Stimulated activated naive B cell treated with anti-CD40 and anti-IgM and Interleukin-4, amounts not matched to agents 10 μg/mL and 1 μg/mL and 100 μg/mL, for 72 hours (primary cell): ENCODE data around the gene ANO7.

Source experiments
- ATAC-seq, 2 donors: fragments of 150-1000 bp; cut with Tn5 transposase; replicated peaks; 2 replicates each; pipeline ENCODE4 v1.10.0; 2021; ENCODE audit warnings: moderate library complexity in 1 of 2
- DNase-seq: peaks from one replicate; pipeline ENCODE4 v3.0.0; 2021
- H3K27ac Mint-ChIP-seq: one replicate; pipeline ENCODE4 v1.8.0; 2022; ENCODE audit warnings: mild to moderate bottlenecking, mixed read lengths
- H3K27me3 Mint-ChIP-seq, 2 donors: one replicate each; pipeline ENCODE4 v1.8.0; 2022; ENCODE audit warnings: mixed read lengths in 2 of 2
- H3K36me3 Mint-ChIP-seq, 2 donors: one replicate each; pipeline ENCODE4 v1.8.0; 2022; ENCODE audit warnings: mixed read lengths in 2 of 2, mild to moderate bottlenecking in 1 of 2
- H3K4me1 Mint-ChIP-seq, 2 donors: one replicate each; pipeline ENCODE4 v1.8.0; 2022; ENCODE audit warnings: mixed read lengths in 2 of 2, mild to moderate bottlenecking in 1 of 2
- H3K4me3 Mint-ChIP-seq, 2 donors: one replicate each; pipeline ENCODE4 v1.8.0; 2022; ENCODE audit warnings: mild to moderate bottlenecking in 2 of 2, mixed read lengths in 2 of 2, moderate library complexity in 1 of 2
- H3K9me3 Mint-ChIP-seq, 2 donors: one replicate each; pipeline ENCODE4 v1.8.0; 2022; ENCODE audit warnings: mixed read lengths in 2 of 2, mild to moderate bottlenecking in 1 of 2

Gene ANO7

DNA sequence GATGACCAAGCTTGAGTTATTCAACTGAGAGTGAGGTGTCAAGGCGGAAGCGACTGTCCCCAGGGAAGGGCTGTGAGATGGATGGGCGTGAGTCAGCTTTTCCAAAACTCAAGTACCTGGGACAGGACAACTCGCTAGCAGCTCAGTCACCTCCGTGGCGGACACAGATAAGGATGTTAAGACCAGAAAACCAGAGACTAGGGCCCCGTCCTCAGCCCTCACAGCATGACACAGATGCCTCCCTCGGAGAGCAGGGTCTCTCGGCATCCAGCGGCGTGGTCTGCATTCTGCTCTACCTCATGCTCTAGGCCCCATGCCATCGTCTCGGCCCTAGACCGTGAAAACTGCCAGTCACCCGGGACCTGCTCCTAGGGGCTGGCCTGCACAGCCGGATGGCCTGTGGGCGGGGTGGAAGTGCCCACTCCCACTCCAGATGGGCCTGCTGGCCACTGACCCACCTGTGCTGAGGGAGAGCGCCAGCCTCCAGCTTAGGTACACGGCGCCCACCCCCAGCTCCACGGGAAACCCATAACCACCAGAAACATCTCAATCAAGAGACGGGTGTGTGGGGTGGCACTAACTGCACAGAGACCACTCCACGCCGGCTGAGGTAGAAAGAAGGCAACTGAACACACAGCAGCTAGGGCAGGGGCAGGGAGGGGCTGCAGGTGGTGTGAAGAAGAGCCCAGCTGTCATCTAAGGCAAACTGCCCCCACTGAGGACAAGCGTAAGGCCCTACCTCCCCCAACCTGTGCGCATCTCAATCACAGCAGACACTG, 39.8 kb downstream of the ANO7 start:
- H3K4me3 Mint-ChIP-seq, result no peak overlapping the region
- DNase-seq (no peak), ATAC-seq (no peak)
- no peak overlapping the region for H3K27ac Mint-ChIP-seq
- peaks cover 0 to 5% of the 10 kb centered on the region in 2 donors for H3K27me3 Mint-ChIP-seq
- H3K4me1 Mint-ChIP-seq, result peaks cover 7 to 16% of the 10 kb centered on the region in 2 donors
- H3K9me3 Mint-ChIP-seq, result no peaks in the 10 kb centered on the region
- peaks cover 58 to 73% of the 10 kb centered on the region in 2 donors for H3K36me3 Mint-ChIP-seq

DNA sequence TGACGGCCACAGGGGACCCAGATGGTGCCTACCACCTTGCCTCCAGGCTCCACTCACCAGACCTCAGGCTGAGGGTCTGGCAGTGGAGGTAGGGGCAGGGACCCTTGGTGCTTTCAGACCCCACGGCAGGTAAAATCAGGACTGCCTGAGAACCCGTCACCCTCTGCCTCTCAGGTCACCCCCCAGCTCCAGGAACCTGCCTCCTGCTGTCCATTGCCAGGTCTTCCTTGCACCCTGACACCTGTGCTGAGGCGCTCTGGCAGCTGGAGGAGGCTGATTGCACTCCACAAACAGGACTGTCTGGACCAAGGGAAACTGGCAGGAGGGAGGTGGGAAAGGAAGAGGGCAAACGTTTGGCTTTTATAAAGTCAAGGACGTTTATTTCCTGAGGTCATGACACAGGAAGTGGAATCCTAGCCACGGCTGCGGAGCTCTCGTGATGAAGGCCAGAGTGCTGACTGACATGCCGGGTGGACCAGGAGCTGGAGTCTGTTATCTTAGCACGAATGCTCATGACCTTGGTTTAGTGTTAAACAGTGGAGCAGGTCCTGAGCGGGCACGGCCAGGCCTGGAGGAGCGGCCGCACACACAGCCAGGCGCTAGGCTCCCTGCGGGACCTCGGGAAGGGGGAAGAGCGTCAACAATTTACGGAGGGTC, 40.5 kb downstream of the ANO7 start:
- H3K4me1 Mint-ChIP-seq, result peaks cover 5 to 9% of the 10 kb centered on the region in 2 donors
- H3K9me3 Mint-ChIP-seq, result no peaks in the 10 kb centered on the region
- peaks cover 62 to 80% of the 10 kb centered on the region in 2 donors for H3K36me3 Mint-ChIP-seq
- peak overlapping the region; percentile 75 for H3K27ac Mint-ChIP-seq
- H3K4me3 Mint-ChIP-seq, result no peak overlapping the region
- no peak for ATAC-seq
- H3K27me3 Mint-ChIP-seq, result peaks cover 0 to 5% of the 10 kb centered on the region in 2 donors
- no peak for DNase-seq

DNA sequence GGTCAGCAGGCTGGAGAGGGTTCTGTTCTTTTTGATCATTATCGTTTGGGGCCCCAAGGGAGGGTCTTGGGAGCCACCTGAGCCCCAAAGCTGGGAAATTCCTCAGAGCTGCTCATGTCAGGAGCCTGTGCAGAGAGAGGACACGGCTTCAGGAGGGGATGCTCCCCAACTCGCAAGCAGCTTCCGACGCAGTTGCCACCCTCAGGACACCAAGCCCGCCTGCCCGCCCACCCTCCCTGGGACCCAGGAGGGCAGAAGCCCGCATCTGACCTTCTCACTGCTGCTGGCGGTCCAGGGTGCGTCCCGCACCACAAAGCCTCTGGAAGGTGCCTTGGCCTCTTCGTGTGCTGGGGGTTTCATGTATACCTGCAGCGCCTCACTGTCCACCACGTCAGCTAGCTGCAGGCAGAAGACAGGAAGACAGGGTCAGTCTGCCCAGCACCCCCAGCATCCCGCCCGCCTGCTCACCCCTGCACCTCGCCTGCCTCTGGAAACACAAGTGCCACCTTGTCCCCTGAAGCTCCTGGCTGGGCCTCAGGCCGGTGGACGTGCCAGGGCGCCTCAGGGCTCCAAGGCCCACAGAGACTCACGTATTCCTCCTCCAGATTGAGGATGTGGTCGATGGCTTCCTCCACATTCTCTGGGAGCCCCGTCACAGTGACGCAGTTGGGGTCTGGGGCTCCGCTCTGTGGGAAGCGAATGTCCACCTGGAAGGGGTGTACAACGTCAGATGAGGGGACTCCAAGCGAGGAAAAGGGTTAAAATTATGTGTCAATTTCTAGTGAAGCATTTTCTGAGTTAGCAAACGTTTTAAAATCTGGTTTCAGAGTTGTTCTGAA, 41.3 kb downstream of the ANO7 start:
- no peak overlapping the region for H3K4me3 Mint-ChIP-seq
- no peak for ATAC-seq
- H3K36me3 Mint-ChIP-seq, result peaks cover 65 to 84% of the 10 kb centered on the region in 2 donors

DNA sequence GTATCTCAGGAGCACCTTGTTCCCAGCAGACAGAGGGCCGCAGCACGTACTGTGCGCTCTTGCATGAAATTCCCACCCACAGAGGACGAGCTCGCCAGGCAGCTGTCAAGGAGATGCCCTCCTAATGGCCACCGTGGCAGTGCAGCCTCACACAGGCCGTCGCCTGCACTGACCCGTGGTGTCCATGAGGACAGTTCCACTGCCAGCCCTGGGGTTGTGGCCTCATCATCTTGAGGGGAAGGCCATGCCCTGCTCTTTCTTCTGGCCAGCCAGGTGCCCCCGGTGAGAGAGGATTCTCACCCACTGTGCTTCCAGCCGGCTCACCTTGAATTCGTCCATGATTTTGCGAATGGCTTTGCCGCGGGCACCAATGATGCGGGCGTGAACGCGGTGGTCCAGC, 42.0 kb downstream of the ANO7 start:
- no peak overlapping the region for H3K4me3 Mint-ChIP-seq
- H3K27me3 Mint-ChIP-seq, result no peaks in the 10 kb centered on the region
- H3K9me3 Mint-ChIP-seq, result no peaks in the 10 kb centered on the region
- ATAC-seq (no peak), DNase-seq (no peak)
- H3K36me3 Mint-ChIP-seq, result peaks cover 69 to 85% of the 10 kb centered on the region in 2 donors
- no peak overlapping the region for H3K27ac Mint-ChIP-seq
- peaks cover 0 to 2% of the 10 kb centered on the region in 2 donors for H3K4me1 Mint-ChIP-seq

More for the DNA sequence above, 41.3 kb downstream of the ANO7 start:
- DNase-seq, result no peak
- Mint-ChIP-seq H3K27ac (no peak overlapping the region), H3K9me3 (no peaks in the 10 kb centered on the region), H3K27me3 (peaks cover 0 to under 1% of the 10 kb centered on the region in 2 donors), H3K4me1 (peaks cover 1 to 2% of the 10 kb centered on the region in 2 donors)

DNA sequence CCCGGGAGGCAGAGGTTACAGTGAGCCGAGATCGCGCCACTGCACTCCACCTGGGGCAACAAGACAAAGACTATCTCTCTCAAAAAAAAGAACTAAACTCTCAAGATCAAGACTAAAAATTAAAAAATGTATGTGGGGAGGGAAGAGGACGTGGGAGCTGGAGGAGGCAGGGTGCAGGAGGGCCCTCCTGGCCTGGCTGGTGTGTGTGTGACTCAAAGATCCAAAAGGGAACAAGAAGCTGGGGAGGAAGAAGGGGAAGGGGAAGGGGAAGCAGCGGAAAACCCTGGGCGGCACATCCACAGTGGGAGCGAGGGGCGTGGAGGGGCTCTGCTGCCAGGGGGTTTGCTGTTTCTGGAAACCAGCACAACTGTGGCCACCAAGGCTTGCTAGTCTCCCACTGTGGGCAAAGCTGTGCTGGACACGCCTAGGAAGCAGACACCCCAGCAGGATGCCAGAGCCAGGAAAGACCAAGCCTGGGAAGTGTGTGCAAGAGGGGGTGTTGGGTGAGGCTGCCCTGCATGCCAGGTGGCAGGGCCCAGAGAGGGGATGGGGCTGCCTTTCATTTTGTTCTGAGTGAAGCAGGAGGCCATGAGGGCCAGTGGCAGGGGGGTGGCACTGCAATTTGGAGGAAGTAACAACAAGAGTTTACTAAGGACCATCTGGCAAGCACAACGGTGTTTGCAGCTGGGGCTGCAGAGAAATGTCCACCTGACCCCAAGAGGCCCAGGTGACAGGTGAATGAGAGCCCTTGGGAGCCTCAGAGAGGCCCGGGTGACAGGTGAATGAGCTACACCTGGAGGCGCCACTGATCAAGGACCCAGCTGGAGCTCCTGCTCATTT, 44.5 kb downstream of the ANO7 start:
- Mint-ChIP-seq H3K9me3 (no peaks in the 10 kb centered on the region), H3K27me3 (no peaks in the 10 kb centered on the region), H3K27ac (peak overlapping the region; percentile 68), H3K4me1 (peaks cover 0 to 2% of the 10 kb centered on the region in 2 donors), H3K36me3 (peaks cover 68 to 90% of the 10 kb centered on the region in 2 donors), H3K4me3 (peak overlapping the region in 1 of 2 donors; percentile 31)
- ATAC-seq (no peak), DNase-seq (no peak)

DNA sequence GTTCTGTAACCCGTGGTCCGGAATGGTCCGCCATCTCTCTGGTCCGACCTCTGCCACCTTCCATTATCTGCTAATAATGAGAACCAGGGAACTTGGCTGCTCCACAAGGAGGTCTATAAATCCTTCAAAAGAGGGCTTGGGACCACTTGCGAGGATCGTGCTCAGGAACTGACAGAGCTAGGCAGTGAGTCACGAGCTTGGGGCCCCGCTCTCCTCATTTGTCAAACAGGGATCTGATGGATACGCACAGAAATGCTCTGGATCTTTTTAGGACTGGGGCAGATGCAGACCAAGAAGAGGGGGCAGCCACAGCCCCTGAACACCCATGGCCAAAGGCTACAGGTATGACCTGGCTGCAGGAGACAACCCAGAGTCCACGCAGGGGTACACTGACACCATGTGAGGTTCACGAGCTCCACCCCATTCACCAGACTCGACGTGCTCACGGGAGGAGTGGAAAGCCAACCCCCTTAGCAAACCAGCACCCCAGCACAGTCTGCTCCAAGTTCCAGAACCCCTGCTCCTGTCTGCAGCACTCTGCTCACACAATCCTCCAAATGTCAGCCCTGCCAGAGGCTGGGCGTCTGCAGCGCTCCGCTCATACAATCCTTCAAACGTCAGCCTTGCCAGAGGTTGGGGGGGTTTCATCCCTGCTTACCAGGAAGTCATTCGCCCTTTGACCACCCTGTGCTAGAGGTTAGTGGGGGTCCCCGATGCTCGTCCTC, 45.8 kb downstream of the ANO7 start:
- peaks cover 0 to 2% of the 10 kb centered on the region in 2 donors for H3K4me1 Mint-ChIP-seq
- ATAC-seq (no peak), DNase-seq (no peak)
- no peaks in the 10 kb centered on the region for H3K27me3 Mint-ChIP-seq
- H3K4me3 Mint-ChIP-seq, result no peak overlapping the region
- H3K36me3 Mint-ChIP-seq, result peaks cover 67 to 93% of the 10 kb centered on the region in 2 donors
- H3K9me3 Mint-ChIP-seq, result no peaks in the 10 kb centered on the region
- peak overlapping the region; percentile 73 for H3K27ac Mint-ChIP-seq

DNA sequence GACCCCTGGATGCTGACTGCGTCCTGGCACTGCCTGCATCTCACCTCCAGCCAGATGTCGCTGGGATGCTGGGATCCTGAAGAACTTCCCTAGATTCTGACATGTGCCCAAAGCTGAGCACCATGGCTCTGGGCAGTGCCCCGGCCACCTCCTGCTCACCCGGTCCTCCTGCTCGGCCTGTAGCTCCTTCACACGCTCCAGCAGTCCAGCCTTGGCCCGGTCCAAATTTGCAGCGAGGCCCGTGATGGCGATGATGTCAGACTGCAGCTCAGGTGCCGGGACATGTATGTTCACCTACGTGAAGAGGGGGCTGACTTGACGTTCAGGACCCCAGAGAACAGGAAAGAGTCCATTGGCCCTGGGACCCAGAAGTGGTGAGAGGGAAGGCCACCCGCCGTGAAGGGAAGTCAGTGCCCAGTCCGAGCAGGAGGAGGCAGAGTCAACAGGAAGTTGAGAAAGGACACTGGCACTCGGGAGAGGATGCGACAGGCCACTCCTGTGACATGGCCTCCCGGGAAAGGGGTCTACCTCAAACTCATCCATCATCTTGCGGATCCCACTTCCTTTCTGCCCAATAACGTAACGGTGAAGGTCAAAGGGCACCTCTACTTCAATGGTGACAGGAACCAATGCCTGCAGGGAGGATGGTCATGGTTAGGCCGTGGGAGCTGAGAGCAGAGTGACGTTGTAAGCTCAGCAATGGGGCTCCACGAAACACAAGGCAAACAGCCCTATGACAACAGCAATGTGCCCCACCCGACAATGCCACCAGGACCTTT, 46.7 kb downstream of the ANO7 start:
- no peaks in the 10 kb centered on the region for H3K27me3 Mint-ChIP-seq
- peak overlapping the region; percentile 73 for H3K27ac Mint-ChIP-seq
- H3K9me3 Mint-ChIP-seq, result no peaks in the 10 kb centered on the region
- no peak for DNase-seq
- ATAC-seq, result no peak
- peaks cover 71 to 96% of the 10 kb centered on the region in 2 donors for H3K36me3 Mint-ChIP-seq
- H3K4me1 Mint-ChIP-seq, result peaks cover 0 to 2% of the 10 kb centered on the region in 2 donors
- H3K4me3 Mint-ChIP-seq, result peak overlapping the region in 1 of 2 donors; percentile 28

DNA sequence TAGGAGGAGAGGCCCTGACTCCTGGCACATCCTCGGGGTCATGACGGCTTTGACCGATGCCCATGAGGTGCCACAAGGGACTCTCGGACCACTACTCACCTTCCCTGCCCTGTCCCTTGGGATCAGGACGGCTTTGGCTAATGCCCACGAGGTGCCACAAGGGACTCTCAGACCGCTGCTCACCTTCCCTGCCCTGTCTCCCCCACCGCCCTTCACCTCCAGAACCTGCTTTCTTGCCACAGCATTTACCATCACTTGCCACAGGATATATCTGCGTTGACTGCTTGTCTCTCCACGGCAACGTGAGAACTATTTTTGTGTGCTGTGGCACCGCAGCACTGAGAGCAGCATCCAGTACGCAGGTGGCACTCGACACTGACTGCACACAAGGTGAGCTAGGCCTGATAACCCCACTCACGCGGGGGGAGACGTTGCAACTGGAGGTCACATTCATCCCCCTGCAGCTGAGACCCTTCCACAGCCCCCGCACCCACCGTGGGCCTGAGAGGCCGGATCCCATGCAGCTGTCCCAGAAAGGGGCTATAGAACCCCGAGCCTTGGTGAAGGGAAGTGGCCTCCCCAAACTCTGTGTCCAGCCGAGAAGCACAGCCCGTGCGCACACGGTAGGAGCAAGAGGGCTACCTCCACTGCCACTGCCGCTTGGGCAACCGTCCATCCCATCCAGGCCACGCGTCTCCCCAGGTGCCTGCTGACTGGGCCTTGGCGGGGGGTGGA, 47.5 kb downstream of the ANO7 start:
- no peak for ATAC-seq
- H3K36me3 Mint-ChIP-seq, result peaks cover 74 to 97% of the 10 kb centered on the region in 2 donors
- DNase-seq, result no peak
- H3K4me1 Mint-ChIP-seq, result peaks cover 0 to 2% of the 10 kb centered on the region in 2 donors
- H3K9me3 Mint-ChIP-seq, result no peaks in the 10 kb centered on the region
- no peaks in the 10 kb centered on the region for H3K27me3 Mint-ChIP-seq
- H3K27ac Mint-ChIP-seq, result peak overlapping the region; percentile 75
- H3K4me3 Mint-ChIP-seq, result no peak overlapping the region

DNA sequence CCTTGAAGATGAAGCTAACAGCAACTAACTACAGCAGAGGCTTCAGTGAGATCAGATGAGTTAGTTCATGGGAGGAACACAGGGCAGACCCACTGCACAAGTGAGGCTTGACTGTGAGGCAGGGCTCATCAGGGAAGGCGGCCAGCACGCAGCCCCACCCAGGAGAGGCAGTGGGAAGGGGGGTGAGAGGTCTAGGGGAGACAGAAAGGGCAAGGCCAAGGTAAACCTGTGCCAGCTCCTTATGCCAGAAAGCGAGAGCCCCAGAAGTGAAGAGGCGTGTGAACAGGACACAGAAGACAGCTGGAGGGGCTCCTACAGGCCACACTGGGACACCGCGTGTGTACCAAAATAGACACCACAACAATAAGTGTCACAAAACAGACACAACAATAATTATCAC, 48.6 kb downstream of the ANO7 start:
- DNase-seq (no peak), ATAC-seq (no peak)
- no peaks in the 10 kb centered on the region for H3K27me3 Mint-ChIP-seq
- H3K4me1 Mint-ChIP-seq, result peaks cover 0 to 2% of the 10 kb centered on the region in 2 donors
- H3K27ac Mint-ChIP-seq, result no peak overlapping the region
- H3K36me3 Mint-ChIP-seq, result peaks cover 75 to 96% of the 10 kb centered on the region in 2 donors
- H3K9me3 Mint-ChIP-seq, result no peaks in the 10 kb centered on the region
- no peak overlapping the region for H3K4me3 Mint-ChIP-seq

DNA sequence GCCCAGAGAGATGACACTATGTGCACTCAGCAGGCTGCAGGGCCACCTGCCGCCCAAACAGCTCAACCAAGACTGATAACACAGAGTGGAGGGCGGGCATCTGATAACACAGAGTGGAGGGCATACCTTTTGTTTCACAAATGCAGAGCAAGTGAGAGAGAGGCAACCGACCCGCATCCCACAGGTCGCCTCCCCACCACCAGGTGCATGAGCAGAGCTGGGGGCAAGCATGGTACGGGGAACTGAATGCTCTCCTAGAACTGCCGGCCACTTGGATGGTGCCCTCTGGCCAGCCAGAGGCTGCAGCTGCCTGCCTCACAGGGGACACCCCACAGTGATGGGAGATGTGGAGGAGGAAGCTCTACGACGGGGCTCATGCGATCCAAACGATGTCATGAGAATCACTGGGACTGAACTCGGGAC, 49.5 kb downstream of the ANO7 start:
- no peak for DNase-seq
- Mint-ChIP-seq H3K4me1 (peaks cover 0 to 5% of the 10 kb centered on the region in 2 donors), H3K9me3 (no peaks in the 10 kb centered on the region), H3K36me3 (peaks cover 76 to 98% of the 10 kb centered on the region in 2 donors), H3K4me3 (no peak overlapping the region), H3K27me3 (no peaks in the 10 kb centered on the region), H3K27ac (no peak overlapping the region)
- no peak for ATAC-seq

DNA sequence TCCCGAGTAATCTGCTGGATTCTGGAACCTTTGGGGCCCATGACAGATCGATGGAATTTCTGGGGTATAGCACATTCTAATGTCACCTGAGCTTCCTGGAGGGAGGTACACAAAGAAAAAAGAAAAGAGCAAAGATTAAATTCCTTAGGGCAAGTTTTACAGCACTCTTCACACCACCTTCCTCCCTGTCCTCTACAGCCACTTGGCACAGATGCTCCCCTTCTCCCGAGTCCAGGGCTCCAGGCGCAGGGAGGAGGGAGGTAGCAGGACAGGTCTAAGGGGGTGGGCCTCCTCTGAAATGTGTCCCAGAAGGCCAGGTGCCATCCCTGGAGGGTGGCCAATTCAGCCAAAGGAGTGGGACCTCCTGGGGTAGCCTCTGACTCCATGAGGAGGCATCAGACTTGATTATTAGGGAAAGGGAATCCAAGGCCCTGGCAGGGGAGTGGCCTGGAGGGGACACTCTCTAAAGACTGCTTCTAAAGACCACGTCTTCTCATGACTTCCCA, 50.3 kb downstream of the ANO7 start:
- Mint-ChIP-seq H3K4me1 (peaks cover 2 to 8% of the 10 kb centered on the region in 2 donors), H3K36me3 (peaks cover 77 to 96% of the 10 kb centered on the region in 2 donors), H3K4me3 (no peak overlapping the region), H3K27ac (no peak overlapping the region), H3K9me3 (no peaks in the 10 kb centered on the region), H3K27me3 (no peaks in the 10 kb centered on the region)
- DNase-seq (no peak), ATAC-seq (no peak)
